GM18868 (cell line): ENCODE results near the gene SUN1.
A peak's percentile ranks its signal among the peaks of the same experiment; 100 is the strongest.

Source experiments
- ATAC-seq: cut with Tn5 transposase; IDR thresholded peaks from one replicate; pipeline ENCODE4 v1.9.1; 2021; ENCODE audit warnings: mild to moderate bottlenecking, moderate library complexity; ENCODE audit not compliant: unreplicated experiment

The SUN1 gene

GRCh38 chr7:875476-876076 is 43.3 kb downstream of the SUN1 start:
- ATAC-seq = no peak

GRCh38 chr7:876077-876971 is 44.0 kb downstream of the SUN1 start, which contains the start of gene GET4:
Gene GET4 (plus strand): TSS chr7:876554. CDS start chr7:876646, 92 bp downstream.
- peak; percentile 72 for ATAC-seq

- ATAC-seq = peak; percentile 22
Observed at GRCh38 chr7:876972-877311, 44.7 kb downstream of the SUN1 start.

DNA sequence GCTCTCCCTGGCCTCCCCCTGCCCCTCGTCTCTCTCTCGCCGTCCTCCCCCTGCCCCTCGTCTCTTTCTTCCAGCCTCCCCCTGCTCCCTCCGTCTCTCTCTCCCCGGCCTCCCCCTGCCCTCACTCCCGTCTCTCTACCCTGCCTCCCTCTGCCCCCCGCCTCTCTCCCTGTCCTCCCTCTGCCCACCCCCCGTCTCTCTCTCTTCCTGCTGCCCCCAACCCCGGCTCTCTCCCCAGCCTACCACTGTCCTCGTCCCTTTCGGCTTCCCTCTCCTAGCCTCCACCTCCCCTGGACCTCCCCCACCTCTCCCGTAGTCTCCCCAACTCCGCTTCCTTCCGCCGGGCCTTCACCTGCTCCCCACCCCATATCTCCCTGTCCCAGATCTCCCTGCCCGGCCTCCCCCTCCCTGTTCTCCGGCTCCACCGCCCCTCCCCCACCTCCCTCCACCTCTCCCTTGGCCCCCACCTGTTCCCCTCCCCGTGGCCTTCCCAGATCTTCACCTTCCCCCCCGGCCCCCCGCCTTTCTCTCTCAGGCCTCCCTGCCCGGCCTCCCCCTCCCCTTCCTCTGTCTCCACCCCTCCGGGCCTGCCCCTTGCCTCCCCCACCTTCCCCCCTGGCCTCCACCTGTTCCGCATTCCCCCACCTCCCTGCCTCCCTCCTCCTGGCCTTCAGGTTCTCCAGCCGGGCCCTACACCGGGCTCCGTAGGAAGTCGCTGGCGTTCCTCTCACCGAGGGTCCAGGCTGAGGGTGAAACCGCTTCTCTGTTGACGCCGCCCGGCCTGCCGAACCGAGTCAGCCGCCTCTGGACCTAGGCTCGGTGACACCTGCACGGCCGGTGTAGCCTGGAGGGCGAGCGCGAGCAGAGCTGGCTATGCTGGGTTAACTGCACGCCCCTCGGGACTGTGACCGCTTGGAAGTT is 45.3 kb downstream of the SUN1 start:
- ATAC-seq = no peak

- no peak for ATAC-seq
Observed at GRCh38 chr7:879093-879492, 46.8 kb downstream of the SUN1 start.

DNA sequence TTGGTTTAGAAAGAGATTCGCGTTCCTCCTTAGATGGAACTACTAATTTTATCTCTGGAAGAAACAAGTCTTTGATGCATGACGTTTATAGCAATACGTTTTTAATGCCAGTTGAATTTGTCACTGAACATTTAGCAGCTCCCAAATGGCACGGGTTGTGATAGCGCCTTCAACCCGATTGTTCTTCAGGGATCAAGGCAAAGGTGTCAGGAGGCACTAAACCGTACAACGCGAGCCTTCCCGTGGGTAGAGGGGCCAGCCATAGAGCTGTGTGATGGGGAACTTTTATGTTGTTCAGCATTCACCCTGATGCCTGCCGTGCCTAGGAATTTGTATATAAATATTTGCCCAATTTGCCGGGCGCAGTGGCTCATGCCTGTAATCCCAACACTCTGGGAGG is 47.4 kb downstream of the SUN1 start:
- no peak for ATAC-seq

DNA sequence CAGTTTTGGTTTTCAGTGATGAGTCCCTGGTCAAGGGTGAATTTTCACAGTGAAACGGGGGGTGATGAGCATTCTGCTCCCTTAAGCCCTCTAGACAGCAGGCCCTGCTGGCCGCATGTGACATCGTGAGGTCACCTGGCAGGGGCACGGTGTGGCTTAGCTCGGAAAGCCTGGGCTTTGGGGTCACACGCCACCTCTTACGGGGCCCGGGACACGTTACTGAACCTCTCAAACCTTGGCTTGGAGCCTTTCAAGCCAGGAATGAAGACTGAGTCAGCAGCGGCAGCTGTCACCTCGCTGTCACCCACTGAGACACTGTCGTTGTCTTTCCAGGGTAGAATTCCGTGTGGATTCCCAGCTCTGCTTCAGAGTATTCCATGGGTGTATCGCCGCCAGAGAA is 48.2 kb downstream of the SUN1 start:
- ATAC-seq = no peak

DNA sequence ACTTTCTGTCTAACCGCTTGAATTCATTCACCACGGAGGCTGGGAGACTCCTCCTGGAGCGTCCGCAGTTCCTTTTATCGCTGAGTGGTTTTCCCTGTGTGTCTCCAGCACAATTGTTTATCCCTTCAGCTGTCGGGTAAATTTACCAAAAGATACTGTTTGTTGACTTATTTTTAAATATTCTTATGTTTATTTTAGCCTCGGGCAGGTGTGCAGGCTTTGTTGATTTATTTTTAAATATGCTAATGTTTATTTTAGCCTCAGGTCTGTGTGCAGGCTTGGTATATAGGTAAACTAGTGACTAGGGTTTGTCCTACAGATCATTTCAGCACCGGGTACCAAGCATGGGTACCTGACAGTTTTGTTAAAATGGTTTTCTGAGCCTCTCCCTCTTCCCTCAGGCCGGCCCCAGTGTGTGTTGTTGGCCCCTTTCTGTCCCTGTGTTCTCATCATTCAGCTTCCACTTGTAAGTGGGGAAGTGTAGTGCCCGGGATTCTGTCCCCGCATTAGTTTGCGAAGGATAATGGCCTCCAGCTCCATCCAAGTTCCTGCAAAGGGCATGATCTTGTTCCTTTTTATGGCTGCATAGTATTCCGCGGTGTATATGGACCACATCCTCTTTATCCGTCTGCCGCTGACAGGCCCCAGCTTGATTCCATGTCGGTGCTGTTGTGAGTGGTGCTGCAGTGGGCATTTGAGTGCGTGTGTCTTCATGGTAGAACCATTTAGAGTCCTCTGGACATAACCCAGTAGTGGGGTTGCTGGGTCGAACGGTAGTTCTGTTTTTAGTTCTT is 49.4 kb downstream of the SUN1 start:
- no peak for ATAC-seq

GRCh38 chr7:882336-883035 is 50.2 kb downstream of the SUN1 start:
- ATAC-seq = no peak

DNA sequence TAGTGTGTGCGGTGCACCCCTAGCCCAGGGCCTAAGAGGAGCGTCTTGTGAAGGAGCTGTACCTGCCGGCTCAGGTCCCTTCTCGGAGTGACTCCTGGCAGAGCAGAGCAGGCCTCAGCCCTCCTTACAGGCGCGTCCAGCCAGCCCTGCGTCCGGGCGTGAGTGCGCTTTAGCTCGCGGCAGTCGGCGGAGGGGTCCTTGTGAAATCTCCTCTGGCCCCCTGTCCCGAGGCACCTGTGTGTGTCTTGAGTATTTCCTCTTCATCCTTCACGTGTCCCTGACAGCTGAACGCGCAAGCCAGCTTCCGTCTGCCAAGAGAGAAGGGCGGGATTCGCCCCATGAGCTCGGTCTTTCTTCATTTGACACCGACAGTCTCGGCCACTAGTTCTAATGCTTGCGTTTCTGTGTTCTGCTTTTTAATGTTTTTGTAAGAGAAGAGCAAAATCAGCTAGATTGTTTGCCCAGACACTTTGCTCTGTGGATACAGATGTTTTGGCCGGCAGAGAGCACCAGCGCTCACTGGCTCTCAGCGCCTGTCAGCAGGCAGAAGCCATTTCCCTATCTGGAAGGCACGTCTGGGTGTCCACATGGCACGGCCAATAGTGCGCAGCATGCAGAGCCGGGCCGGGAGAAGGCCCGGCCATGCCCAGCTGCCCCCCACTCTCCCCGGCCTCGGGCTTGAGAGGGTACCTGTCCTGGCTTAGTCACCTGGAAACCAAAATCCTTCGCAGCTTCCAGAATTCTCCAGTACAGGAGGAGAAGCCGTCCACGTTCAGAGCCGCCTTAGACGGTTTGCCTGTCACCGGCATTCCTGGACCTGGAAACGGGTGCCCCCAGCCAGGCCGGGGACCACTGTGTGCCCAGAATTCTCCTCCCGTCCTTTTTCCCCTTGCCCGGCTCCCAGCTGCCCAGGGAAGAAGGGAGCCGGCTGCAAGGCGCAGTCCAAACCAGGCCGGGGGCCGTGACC is 51.1 kb downstream of the SUN1 start:
- no peak for ATAC-seq

DNA sequence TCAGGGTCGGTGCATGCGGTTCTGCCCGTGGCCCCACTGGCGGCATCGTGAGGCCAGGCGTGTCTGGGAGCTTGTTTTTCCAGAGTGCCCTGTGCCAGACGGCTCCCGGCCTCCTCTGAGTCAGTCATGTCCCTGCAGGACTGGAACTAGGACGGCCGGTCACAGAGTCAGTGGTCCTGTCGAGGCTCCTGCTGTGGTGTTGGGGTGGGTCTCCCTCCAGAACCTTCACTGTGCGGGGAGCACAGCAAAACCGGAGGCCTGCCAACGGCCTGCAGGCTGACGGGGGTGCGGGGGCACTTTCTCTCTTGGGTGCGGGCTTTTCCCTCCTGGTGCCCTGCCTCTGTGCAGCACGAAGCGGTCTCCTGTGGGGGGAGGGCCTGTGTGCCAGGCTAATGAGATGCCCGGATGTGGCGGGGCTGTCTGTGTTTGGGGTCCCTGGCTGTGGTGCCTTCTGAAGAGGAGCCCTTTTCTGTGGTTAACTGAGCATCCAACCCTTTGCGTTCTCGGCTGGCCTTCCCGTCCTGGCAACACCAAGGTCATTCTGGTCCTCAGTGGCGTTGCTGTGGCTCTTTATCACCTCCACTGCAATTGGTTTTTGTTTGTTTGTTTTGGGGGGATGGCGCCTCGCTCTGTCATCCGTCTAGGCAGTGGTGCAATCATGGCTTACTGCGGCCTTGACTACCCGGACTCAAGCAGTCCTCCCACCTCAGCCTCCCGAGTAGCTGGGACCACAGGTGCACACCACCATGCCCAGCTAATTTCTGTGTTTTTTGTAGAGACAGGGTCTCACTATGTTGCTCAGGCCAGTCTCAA is 52.1 kb downstream of the SUN1 start:
- no peak for ATAC-seq

DNA sequence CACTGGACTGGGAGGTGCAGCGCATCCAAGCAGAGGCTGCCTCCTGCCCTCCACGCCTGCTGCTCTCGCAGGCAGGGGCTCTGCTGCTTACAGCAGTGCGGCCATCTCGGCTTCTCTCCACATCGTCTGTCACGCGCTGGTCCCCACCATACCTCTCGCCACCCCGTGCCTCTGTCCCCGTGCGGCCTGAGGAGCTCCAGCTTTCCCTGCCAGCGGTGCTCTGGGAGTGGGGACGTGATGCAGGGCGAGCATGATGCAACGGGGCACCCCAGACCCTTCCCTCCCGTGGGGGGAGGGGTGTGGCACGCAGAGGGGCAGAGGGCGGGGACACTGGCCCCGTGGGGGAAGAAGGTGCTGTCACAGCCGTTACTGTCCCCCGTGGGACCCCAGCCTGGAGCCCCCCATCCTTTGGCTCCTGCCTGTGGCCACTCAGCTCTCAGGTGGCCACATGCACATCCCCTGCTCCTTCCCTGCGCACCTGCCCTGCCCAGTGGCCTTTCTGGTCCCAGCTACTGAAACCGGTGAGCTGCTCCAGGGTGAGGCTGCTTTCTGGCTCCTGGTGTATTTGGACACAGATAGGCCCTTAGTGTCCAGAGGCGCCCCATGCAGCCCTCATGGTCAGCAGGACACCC is 53.1 kb downstream of the SUN1 start:
- no peak for ATAC-seq

GRCh38 chr7:885893-886625 is 53.8 kb downstream of the SUN1 start:
- no peak for ATAC-seq

DNA sequence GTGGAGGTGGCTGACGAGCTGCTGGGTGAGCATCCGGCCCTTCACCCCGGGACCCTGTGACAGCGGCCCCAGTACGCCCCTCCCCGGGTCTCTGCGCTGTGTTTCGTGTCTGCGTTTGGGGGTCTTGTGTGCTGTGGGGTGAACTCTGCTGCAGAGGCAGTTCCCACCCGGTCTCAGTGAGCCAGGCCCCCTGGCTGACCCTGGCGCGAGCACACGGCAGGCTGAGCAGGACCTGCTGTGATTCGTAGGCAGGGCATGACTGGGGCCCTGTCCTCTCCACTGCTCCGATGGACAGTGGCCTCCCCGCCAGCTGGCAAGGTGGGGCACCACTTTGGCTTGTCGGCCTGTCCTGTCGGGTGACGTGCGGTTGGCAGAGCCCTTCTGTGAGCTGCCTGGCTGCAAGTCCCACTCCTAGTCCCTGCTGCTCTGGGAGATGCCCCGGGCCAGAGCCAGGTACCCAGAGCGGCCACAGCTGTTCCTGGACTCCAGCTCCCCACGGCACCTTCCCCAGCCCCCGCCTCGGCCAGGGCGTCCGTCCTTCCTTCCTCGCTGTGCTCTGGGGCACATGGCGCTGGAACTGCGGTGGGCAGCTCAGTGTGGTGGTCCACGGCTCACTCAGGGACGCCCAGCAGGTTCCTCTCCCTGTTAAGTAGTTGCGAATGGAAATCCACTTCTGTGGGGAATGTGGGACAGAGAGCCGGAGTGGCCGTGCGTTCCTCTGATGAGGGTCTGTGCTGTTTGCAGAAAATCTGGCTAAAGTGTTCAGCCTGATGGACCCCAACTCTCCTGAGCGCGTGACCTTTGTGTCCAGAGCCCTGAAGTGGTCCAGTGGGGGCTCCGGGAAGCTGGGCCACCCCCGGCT is 54.6 kb downstream of the SUN1 start:
- ATAC-seq = no peak

GRCh38 chr7:887488-887820 is 55.2 kb downstream of the SUN1 start:
- no peak for ATAC-seq
